GM23338 (cell line): ENCODE results near the gene ANAPC5.

Experiments
- POLR2AphosphoS5 ChIP-seq: IDR thresholded peaks from 2 replicates; pipeline ENCODE4 v1.6.1; 2016; ENCODE audit warnings: antibody characterized with exemption, low read depth
- STAT1 ChIP-seq: IDR thresholded peaks from one replicate; pipeline ENCODE4 v1.6.1; 2016; ENCODE audit warnings: antibody characterized with exemption; ENCODE audit not compliant: unreplicated experiment
- TF ChIP-seq, protein P1 (sequence below), 2 experiments: fragments of 200-600 bp in 1 of 2; sonication (generic) in 1 of 2; conservative IDR thresholded peaks; 2 replicates each; pipeline versions ENCODE4 v1.5.1 to v1.6.1; 2016 to 2017; ENCODE audit warnings: antibody characterized with exemption in 2 of 2, low read depth in 2 of 2, mild to moderate bottlenecking in 2 of 2, moderate library complexity in 1 of 2

DNA sequence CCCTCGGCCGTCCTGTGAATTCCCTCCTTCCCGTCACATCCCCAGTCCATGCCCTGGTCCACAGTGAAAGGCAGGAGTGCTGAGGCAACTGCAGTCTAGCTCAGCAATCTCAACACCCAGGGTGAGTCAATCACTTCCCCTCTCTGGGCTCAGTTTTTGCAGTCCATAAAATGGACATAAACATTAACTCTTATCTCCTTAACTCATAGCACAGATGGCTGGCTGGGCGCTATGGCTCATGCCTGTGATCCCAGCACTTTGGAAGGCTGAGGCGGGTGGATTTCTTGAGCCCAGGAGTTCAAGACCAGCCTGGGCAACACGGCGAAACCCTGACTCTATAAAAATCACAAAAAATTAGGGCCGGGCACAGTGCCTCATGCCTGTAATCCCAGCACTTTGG is 88.1 kb downstream of the ANAPC5 start:
- TF ChIP-seq, protein P1, sequence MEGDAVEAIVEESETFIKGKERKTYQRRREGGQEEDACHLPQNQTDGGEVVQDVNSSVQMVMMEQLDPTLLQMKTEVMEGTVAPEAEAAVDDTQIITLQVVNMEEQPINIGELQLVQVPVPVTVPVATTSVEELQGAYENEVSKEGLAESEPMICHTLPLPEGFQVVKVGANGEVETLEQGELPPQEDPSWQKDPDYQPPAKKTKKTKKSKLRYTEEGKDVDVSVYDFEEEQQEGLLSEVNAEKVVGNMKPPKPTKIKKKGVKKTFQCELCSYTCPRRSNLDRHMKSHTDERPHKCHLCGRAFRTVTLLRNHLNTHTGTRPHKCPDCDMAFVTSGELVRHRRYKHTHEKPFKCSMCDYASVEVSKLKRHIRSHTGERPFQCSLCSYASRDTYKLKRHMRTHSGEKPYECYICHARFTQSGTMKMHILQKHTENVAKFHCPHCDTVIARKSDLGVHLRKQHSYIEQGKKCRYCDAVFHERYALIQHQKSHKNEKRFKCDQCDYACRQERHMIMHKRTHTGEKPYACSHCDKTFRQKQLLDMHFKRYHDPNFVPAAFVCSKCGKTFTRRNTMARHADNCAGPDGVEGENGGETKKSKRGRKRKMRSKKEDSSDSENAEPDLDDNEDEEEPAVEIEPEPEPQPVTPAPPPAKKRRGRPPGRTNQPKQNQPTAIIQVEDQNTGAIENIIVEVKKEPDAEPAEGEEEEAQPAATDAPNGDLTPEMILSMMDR (conservative IDR thresholded peaks at IDR 0.05; ENCODE audit: low read depth in 2 of 2): no peak
- TF ChIP-seq POLR2AphosphoS5 (no peak), STAT1 (no peak)
